PC-3 (cell line): ENCODE results near the gene TBX18. TPM values are rescaled to one million over a fixed set of nuclear protein-coding genes. Genes with fewer than 3 reads are reported as not detected.

Experiments used
- ATAC-seq: fragments of 200-7000 bp; cut with Tn5 transposase; 2 replicates; pipeline ENCODE4 v1.9.1; 2020; ENCODE audit warnings: mild to moderate bottlenecking, moderate library complexity
- BruUV-seq: library from RNA; stranded (reverse); fragments of 400-500 nt; replicated peaks from 2 replicates; lab custom pipeline; 2021; lab: Mats Ljungman, UMichigan
- CTCF ChIA-PET: fragments of 300-600 bp; sonication (Branson Sonifier 250); formaldehyde crosslinking; loops from one replicate; lab custom pipeline; 2022; ENCODE audit warnings: antibody characterized with exemption; lab: Charles Lee
- POLR2A ChIA-PET: fragments of 300-600 bp; sonication (Branson Sonifier 250); formaldehyde crosslinking; loops from one replicate; lab custom pipeline; 2022; ENCODE audit warnings: antibody characterized with exemption; ENCODE audit not compliant: unreplicated experiment; lab: Charles Lee
- DNase-seq: peaks from one replicate; pipeline ENCODE4 v3.0.0-alpha.2; 2015
- H2AFZ ChIP-seq: fragments of 300-600 bp; sonication (generic); 2 replicates; pipeline ENCODE4 v1.6.0; 2016; ENCODE audit warnings: antibody characterized with exemption, low read length
- H3F3A ChIP-seq: fragments of 300-600 bp; sonication (generic); one replicate; pipeline ENCODE4 v1.6.0; 2017; ENCODE audit warnings: antibody characterized with exemption, low read length, control low read depth, mild to moderate bottlenecking; ENCODE audit not compliant: unreplicated experiment
- H3K27ac ChIP-seq: fragments of 300-600 bp; sonication (generic); 2 replicates; pipeline ENCODE4 v1.5.1; 2016; ENCODE audit warnings: mild to moderate bottlenecking, low read length
- H3K27me3 ChIP-seq: fragments of 300-600 bp; sonication (generic); 2 replicates; pipeline ENCODE4 v1.6.1; 2016; ENCODE audit warnings: low read length, mixed read lengths
- H3K36me3 ChIP-seq: fragments of 300-600 bp; sonication (generic); 2 replicates; pipeline ENCODE4 v1.6.1; 2016; ENCODE audit warnings: low read depth, mixed run types, low read length, mixed read lengths
- H3K4me1 ChIP-seq: fragments of 300-600 bp; sonication (generic); 2 replicates; pipeline ENCODE4 v1.5.1; 2016; ENCODE audit warnings: low read length; ENCODE audit not compliant: insufficient read depth
- H3K4me2 ChIP-seq: fragments of 300-600 bp; sonication (generic); 2 replicates; pipeline ENCODE4 v1.6.0; 2016; ENCODE audit warnings: low read length
- H3K4me3 ChIP-seq: fragments of 300-600 bp; sonication (generic); 2 replicates; pipeline ENCODE4 v1.5.1; 2016; ENCODE audit warnings: mild to moderate bottlenecking, low read length, mixed read lengths
- H3K79me2 ChIP-seq: fragments of 300-600 bp; sonication (generic); 2 replicates; pipeline ENCODE4 v1.6.1; 2017; ENCODE audit warnings: low read length, mixed read lengths
- H3K9ac ChIP-seq: fragments of 300-600 bp; sonication (generic); 2 replicates; pipeline ENCODE4 v1.6.0; 2016; ENCODE audit warnings: mild to moderate bottlenecking, low read length
- H3K9me2 ChIP-seq: fragments of 300-600 bp; sonication (generic); replicated peaks from 2 replicates; pipeline ENCODE4 v1.6.1; 2016; ENCODE audit warnings: mixed run types, low read length, mixed read lengths
- H3K9me3 ChIP-seq: fragments of 300-600 bp; sonication (generic); 2 replicates; pipeline ENCODE4 v1.6.1; 2016; ENCODE audit warnings: low read length, mixed read lengths
- H4K20me1 ChIP-seq: fragments of 300-600 bp; sonication (generic); 2 replicates; pipeline ENCODE4 v1.6.1; 2016; ENCODE audit warnings: low read length, mixed read lengths
- CTCF ChIP-seq: fragments of 300-600 bp; sonication (generic); conservative IDR thresholded peaks from 2 replicates; pipeline ENCODE4 v1.5.1; 2017; ENCODE audit warnings: antibody characterized with exemption, low read depth, mild to moderate bottlenecking, low read length
- EZH2 ChIP-seq: fragments of 300-600 bp; sonication (generic); IDR thresholded peaks from one replicate; pipeline ENCODE4 v1.6.1; 2017; ENCODE audit warnings: antibody characterized with exemption, mild to moderate bottlenecking, low read length; ENCODE audit not compliant: unreplicated experiment
- EZH2phosphoT487 ChIP-seq: fragments of 300-600 bp; sonication (generic); IDR thresholded peaks from 2 replicates; pipeline ENCODE4 v1.6.1; 2018; ENCODE audit warnings: mild to moderate bottlenecking, antibody characterized with exemption, low read length, borderline replicate concordance
- intact Hi-C: fragments of 100-400 bp; cut with micrococcal nuclease; formaldehyde crosslinking; loops from 2 replicates; pipeline ENCODE4 v1.9.0; 2023
- total RNA-seq: library from RNA; depleted of rRNA; stranded (reverse); fragments of >200 nt; gene quantifications from 2 replicates; pipeline ENCODE4 v1.2.3, GENCODE V29; 2014

TBX18 gene
- total RNA-seq, 1 experiment from 2014 or later, result not detected

GRCh38 chr6:84779380-84779779 lies 15.0 kb upstream of the TBX18 start:
- ATAC-seq, result no peak
- Histone ChIP-seq H2AFZ (no peak overlapping the region), H3K9me3 (no peaks in the 10 kb centered on the region), H3K79me2 (no peaks in the 10 kb centered on the region), H3K4me3 (no peak overlapping the region), H4K20me1 (no peaks in the 10 kb centered on the region), H3F3A (no peaks in the 10 kb centered on the region), H3K4me2 (no peak overlapping the region), H3K27me3 (peaks cover 49% of the 10 kb centered on the region), H3K9me2 (no peaks in the 10 kb centered on the region), H3K27ac (no peak overlapping the region), H3K9ac (no peak overlapping the region), H3K4me1 (no peaks in the 10 kb centered on the region), H3K36me3 (no peaks in the 10 kb centered on the region)
- intact Hi-C loops, result loop anchor here (5.0 kb wide), 2 partner anchors 352 to 497 kb away; no protein-coding TSS in a partner anchor
- ChIA-PET POLR2A (no interaction called here), CTCF (no interaction called here)
- no TSS peak for BruUV-seq
- peak; percentile 6 for DNase-seq
- TF ChIP-seq EZH2, result no peak
- TF ChIP-seq EZH2phosphoT487, result no peak
- TF ChIP-seq CTCF, result peak; percentile 30; the same call in 1 of the 2 replicates

DNA sequence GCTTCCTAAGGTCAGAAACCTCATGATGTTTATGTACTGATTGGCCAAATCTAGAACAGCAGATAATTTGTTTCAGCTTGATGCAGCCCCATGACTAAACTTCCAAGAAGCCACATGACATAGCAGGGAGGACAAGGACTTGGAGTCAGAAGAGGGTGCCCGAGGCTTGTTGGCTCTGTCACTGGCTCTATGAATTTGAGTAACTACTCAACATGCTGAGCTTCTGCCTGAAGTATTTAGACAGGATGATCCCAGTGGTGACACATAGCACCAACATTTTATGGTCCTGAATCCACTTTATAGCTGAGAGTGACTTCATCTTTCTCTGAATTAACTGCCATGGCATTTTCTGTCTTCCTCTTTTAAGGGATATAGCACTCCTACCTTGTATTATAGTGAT lies 13.5 kb upstream of the TBX18 start:
- CTCF ChIA-PET, result no interaction called here
- Histone ChIP-seq H4K20me1 (no peaks in the 10 kb centered on the region), H3K36me3 (no peaks in the 10 kb centered on the region), H3K9me2 (no peaks in the 10 kb centered on the region), H3K4me2 (no peak overlapping the region), H3K4me3 (no peak overlapping the region), H3K27me3 (peaks cover 38% of the 10 kb centered on the region), H3F3A (no peaks in the 10 kb centered on the region), H3K4me1 (no peaks in the 10 kb centered on the region), H2AFZ (no peak overlapping the region), H3K27ac (no peak overlapping the region), H3K9ac (no peak overlapping the region), H3K79me2 (no peaks in the 10 kb centered on the region), H3K9me3 (no peaks in the 10 kb centered on the region)
- no TSS peak for BruUV-seq
- ATAC-seq (no peak), DNase-seq (peak; percentile 33)
- intact Hi-C loops, result loop anchor here (5.0 kb wide), 2 partner anchors 351 to 496 kb away; no protein-coding TSS in a partner anchor
- POLR2A ChIA-PET, result no interaction called here
- TF ChIP-seq EZH2, result no peak
- no peak for TF ChIP-seq CTCF
- TF ChIP-seq EZH2phosphoT487, result no peak

GRCh38 chr6:84776392-84776791 lies 12.0 kb upstream of the TBX18 start:
- H3K4me1 ChIP-seq, result no peaks in the 10 kb centered on the region
- CTCF ChIA-PET, result no interaction called here
- no peaks in the 10 kb centered on the region for H3K36me3 ChIP-seq
- TF ChIP-seq EZH2phosphoT487, result no peak
- no peak for TF ChIP-seq CTCF
- no peak for TF ChIP-seq EZH2
- BruUV-seq, result no TSS peak
- peaks cover 50% of the 10 kb centered on the region for H3K27me3 ChIP-seq
- no peaks in the 10 kb centered on the region for H4K20me1 ChIP-seq
- DNase-seq (no peak), ATAC-seq (no peak)
- no peaks in the 10 kb centered on the region for H3K9me3 ChIP-seq
- intact Hi-C loops, result loop anchor here (5.0 kb wide), 2 partner anchors 349 to 494 kb away; no protein-coding TSS in a partner anchor
- POLR2A ChIA-PET, result no interaction called here
- no peak overlapping the region for H3K27ac ChIP-seq
- no peak overlapping the region for H3K9ac ChIP-seq
- H3K4me2 ChIP-seq, result no peak overlapping the region
- no peaks in the 10 kb centered on the region for H3K79me2 ChIP-seq
- H3F3A ChIP-seq, result no peaks in the 10 kb centered on the region
- H3K4me3 ChIP-seq, result no peak overlapping the region
- H2AFZ ChIP-seq, result no peak overlapping the region
- no peaks in the 10 kb centered on the region for H3K9me2 ChIP-seq
